Uterus (tissue), 2 donors: ENCODE measurements around the gene FSIP1.

ENCODE experiments used
- POLR2A ChIP-seq, 2 donors: fragments of 450-650 bp; IDR thresholded peaks; one replicate each; pipeline ENCODE4 v1.6.1; 2016; ENCODE audit warnings: antibody characterized with exemption in 2 of 2, mild to moderate bottlenecking in 1 of 2, moderate library complexity in 1 of 2
- TF ChIP-seq, protein P1 (sequence below), 4 experiments: fragments of 200-600 bp in 2 of 4; fragments of 450-650 bp in 2 of 4; sonication (generic) in 2 of 4; IDR thresholded peaks; one replicate each; pipeline ENCODE4 v1.5.1; 2016 to 2019; ENCODE audit warnings: antibody characterized with exemption in 4 of 4, mild to moderate bottlenecking in 2 of 4, moderate library complexity in 1 of 4

DNA sequence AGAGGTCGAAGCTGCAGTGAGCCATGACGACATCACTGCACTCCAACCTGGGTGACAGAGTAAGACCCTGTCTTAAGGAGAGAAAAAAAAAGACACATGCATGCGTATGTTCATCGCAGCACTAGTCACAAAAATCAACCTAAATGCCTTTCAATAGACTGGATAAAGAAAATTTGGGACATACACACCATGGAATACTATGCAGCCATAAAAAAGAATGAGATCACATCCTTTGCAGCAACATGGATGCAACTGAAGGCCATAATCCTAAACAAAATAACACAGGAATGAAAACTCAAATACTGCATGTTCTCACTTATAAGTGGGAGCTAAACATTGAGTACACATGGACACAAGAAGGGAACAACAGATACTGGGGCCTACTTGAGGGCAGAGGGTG, 53.1 kb downstream of the FSIP1 start:
- TF ChIP-seq POLR2A (IDR thresholded peaks at IDR 0.05): no peak
- TF ChIP-seq, protein P1, sequence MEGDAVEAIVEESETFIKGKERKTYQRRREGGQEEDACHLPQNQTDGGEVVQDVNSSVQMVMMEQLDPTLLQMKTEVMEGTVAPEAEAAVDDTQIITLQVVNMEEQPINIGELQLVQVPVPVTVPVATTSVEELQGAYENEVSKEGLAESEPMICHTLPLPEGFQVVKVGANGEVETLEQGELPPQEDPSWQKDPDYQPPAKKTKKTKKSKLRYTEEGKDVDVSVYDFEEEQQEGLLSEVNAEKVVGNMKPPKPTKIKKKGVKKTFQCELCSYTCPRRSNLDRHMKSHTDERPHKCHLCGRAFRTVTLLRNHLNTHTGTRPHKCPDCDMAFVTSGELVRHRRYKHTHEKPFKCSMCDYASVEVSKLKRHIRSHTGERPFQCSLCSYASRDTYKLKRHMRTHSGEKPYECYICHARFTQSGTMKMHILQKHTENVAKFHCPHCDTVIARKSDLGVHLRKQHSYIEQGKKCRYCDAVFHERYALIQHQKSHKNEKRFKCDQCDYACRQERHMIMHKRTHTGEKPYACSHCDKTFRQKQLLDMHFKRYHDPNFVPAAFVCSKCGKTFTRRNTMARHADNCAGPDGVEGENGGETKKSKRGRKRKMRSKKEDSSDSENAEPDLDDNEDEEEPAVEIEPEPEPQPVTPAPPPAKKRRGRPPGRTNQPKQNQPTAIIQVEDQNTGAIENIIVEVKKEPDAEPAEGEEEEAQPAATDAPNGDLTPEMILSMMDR (IDR thresholded peaks at IDR 0.05): no peak
